NCI-H146 (cell line): ENCODE measurements around the gene SLC9A2.

Source experiments
- DNase-seq: peaks from one replicate; lab custom pipeline; 2025; lab: John Stamatoyannopoulos, UW

The SLC9A2 gene

DNA sequence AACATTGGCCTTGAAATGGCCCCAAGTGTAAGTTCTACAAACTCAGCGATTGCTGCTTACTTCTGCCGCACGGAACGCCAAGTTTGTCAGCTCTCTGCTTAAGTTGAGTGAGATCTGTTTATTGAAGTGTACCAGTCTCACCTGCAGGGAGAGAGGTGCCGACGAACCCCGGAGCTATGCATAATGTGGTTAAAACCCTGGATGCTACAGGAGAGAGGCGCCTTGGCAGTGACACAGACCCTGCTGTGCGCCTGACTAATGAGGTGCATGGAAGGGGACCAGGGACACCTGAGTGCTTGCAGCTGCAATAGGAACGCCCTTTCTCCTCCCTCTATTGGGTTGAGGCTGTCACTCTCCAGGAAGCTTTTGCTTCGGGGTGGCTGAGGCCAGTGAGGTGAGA, 979 bp downstream of the SLC9A2 start:
- peak; percentile 20 for DNase-seq

DNA sequence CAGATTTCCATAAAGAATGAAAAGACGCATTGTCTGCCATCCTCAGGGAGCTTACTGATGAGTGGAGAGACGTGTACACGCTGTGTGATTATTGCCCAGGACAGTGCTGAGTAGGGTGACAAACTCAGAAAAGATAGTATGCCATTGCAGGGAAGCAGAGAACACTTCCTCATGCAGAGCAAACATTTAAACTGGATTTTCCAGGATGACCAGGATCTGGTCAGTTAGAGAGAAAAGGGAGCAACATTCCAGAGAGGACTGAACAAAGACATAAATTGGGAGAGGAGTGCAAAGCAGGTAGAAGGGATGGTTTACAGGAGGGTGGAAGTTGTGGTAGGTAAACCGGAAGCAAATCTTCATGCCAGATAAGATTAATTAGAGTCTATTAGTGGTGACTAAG, 2.3 kb downstream of the SLC9A2 start:
- no peak for DNase-seq

DNA sequence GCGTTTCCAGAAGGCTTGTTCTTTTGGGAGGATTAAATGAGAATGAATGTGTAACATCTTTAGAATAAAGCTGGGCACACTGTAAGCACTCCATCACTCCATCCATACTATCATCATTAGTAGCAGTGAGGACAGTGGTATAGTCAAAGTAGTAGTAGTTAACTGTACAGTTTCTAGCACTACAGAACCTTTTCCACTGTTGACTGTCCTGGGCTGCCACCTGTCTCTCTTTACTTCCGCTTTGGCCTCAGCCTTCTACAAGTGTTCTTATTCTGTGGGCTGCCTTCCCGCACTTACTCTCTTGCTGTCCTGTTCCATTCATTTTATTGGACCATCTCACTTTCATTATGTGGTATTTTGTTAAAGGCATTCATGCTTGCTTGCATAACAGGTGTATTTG, 3.3 kb downstream of the SLC9A2 start:
- DNase-seq: no peak

DNA sequence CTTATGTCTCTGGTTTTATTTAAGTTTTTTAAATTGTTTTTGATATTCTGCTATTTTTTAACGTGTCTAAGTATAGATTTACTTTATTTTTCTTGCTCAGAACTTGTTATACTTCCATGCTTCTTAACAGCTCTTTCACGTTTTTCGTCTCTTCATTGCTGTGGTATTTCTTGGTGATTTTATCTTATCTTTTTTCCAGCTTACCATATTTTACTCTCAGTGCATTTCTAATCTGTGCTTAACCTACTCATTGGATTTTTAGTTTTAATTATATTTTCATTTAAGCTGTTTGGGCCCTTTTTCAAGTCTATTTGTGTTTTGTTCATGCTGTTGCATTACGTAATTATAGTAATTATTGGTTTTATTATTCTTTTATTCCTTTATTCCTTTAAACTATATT, 11.1 kb downstream of the SLC9A2 start:
- no peak for DNase-seq

DNA sequence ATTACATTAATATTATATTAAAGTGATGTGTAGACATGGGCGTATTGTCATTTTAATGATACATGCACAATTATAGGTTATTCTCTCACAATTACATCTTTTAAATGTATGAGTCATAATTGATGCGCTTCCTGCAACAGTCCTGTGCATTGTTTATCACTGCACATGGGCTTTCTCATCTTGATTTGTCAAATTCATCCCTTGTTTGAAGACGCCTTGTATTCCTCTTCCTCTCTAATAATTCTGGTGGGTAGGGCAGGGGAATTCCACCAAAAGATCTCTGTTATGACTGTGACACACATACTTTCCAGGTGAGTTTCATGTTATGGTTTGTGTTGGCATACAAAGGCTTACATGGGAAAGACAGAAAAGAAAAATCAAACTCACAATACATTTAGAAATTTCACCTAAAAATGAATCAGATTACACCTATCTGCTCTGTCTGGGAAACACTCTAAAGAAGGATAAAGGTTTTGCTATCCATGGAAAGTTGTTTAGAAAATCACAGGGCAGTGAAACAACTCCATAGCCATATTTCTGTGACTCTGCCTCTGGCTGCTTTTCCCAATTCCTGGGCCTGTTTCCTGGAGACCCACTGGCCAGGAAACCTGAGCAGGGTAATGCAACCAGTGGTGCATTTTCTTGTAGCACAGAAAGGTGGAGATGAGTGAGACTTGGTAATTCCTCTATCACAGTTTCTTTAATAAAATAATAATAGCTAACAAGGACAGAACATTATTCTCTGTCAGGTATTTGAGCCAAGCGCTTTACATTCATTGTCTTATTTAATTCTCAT, 13.2 kb downstream of the SLC9A2 start:
- DNase-seq: no peak

DNA sequence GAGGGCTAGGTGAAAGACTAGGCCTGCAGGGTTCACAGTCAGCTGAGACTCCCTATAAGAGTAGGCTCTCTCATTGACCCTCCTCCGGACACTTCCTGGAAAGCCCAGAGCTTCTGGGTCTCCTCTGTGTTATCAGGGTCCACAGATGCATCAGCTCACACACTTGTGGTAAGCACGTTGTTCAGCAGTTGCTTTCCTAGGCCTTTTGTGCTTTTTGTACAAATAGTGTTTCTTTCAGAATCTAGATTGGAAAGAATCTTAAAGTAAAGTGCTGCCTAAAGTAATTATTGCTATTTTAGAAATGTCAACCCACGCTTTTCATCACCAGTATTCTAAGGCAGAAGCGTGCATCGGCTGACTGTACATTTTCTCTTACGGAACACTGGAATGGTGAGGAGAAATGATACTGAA, 15.5 kb downstream of the SLC9A2 start:
- DNase-seq: no peak

DNA sequence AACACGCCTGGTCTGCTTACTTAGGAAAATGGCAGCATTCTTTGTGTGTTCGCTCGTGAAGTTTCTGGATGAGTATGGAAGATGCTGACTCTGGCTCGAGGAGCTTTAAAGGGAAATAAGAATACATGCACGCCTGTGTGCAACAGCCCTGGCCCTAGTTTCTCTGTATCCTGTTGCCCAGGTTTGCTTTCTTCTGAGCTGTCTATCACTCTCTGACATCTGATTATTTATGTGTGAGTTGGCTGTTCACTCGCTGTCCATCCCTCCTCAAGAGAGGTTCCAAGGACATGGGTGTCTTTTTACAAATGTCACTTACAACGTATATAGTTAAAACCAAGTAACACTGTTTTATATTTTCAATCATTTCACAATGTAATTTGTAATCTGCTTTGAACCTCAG, 16.0 kb downstream of the SLC9A2 start:
- no peak for DNase-seq

DNA sequence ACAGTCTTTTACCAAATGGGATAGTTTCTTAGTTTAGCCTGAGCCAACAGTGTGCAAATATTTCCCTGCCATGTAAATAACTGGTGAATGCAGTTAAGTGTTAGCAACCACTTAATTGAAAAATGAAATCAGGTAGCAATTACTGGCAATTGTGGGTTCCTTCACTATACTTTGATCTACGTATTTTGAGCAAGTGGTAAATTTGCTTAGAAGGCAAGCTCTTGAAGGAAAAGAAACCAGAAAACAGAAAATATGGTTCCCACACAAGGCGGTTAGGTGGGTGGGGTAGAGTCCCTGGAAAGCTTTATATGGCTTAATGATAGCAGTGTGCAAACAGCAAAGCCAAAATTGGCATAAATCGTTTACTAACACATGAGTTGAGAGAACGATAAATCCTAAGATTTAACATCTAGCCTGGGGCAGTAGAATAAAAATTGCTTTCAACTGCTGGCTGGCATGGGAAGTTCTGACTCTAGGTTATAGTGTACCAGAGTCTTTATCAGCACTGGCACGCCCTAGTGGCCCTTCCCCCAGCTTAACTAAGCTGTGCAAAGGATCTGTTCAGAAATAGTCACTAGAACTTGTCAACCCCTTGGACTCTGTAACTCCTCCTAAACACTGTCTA, 17.0 kb downstream of the SLC9A2 start:
- no peak for DNase-seq

DNA sequence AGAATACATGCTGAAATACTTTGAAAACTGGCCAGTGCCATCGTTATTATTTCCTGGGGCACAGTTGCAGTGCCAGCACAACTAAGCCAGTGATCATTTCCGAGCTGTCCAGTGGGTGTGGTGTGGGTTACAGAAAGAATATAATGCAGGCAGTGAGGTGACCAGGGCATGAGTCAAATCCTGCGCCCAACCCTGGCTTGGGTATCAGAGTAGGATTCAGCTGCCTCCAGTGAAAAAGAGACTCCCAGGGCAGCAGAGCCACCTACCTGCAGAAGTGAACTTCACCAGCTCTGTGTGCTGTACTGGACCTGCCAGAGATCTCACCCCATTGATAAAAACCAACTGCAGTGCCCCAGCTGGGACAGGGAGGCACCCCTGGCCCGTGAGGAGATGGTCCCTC, 18.0 kb downstream of the SLC9A2 start:
- DNase-seq: no peak

DNA sequence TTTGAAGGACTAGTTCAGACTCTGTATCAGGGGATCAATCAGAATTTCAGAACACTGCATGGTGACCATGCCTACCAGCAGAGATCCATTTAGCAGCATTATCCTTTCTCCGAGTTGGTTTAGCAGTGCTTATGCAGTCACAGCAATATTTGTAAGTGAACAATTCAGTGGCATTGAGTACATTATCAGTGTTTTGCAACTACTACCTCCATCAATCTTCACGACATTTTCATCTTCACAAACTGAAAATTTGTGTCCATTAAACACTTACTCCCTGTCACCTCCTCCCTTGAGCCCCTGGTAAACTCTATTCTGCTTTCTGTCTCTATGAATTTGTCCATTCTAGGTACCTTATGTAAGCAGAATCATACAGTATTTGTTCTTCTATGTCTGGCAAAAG, 20.1 kb downstream of the SLC9A2 start:
- no peak for DNase-seq

DNA sequence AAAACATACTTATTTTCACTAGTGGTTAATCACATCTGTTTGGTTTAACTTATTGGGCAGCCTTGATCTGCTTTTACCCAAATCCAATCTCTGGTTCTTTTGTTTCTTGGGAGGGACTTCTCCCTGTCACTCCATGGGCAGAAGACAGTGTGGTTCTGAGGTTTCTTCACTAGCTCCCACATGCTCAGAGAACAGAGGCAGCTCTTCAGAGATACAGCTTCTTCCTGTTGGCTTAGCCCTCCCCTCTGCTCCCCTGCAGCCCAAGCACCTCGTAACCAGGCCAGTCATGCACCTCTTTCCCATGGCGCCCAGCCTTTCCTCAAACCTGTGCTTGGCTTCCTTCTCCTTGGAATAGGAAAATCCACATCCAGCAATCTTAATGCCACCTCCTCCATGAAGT, 32.8 kb downstream of the SLC9A2 start:
- DNase-seq: no peak

DNA sequence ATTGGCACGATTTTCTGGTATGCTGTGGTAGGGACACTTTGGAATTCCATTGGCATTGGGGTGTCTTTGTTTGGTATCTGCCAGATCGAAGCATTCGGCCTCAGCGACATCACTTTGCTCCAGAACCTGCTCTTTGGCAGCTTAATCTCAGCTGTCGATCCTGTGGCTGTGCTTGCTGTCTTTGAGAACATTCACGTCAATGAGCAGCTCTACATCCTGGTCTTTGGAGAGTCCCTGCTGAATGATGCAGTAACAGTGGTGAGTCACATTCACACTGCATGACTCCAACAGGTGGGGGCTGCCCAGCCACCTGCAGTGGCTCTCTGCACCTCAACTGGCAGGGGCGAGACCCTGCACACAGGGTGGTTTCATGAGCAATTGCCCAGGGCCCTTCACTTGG, 38.4 kb downstream of the SLC9A2 start:
- peak; percentile 1 for DNase-seq

DNA sequence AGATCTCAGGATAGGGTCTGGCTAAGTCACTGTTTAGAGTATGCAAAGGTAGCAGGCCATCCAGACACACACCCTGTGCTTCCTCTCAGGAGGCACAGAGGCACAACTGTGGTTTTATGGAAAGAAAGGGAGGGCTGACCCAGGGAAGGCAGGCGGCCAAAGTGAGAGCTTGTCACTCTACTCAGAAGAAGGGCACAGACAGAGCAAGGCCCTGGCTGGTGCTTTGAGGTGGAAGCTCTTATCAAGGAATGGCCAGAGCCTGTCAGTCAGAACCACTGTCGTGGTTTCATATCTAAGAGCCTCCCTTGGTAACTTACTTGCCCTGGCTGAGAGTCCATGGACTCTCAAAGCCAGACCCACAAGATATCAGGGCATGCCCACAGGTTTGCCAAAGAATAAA, 40.7 kb downstream of the SLC9A2 start:
- DNase-seq: no peak

DNA sequence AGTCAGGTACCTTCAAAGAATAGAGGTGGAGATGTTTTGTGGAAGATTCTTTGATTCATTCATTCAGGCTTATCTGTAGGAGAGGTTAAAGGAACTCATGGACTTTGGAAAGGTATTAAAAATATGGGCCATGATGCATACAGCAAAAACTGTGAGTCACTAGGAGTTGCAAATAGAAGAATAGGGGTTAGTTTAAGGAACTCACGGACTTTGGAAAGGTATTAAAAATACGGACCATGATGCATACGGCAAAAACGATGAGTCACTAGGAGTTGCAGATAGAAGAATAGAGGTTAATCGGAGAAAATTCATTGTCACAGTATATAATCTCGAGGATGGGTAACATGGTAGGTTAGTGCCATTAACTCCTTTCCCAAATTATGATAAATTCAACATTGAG, 41.2 kb downstream of the SLC9A2 start:
- DNase-seq: no peak

DNA sequence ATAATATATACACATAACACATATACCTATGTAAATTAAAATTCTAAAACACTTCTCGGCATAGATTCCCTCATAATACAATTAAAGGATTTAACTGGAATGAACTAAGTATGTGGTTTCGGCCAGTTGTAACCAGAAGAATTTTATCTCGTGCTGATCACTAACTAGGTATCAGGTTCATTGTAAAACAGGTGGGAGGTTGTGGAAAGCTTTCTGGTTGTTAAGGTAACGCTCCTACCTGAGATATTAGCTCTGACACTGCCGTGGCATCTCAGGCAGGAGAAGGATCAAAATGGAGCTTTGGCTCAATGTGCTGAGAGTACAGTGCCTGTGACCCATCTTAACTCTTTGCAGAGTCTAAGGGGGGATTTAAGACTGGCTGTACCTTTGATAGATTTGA, 42.5 kb downstream of the SLC9A2 start:
- no peak for DNase-seq

DNA sequence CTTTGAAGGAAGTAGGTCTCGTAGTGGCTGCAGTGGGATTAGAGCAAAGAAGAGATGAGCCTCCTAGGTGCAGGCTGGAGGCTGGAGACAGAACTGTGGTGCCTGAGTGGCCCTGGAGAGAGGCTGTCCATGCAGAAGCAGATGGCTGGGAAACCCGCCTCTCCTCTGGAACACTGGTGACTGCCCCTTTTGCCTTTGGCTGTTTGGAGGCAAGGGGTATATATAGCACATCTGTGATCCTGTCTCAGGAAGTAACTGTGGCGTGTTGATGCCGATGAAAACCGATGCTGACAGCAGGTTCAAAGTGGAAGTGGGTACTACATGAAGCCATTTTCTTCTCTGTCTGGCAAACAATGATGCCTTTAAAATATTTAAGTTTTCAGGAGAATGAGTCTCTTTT, 43.5 kb downstream of the SLC9A2 start:
- no peak for DNase-seq

DNA sequence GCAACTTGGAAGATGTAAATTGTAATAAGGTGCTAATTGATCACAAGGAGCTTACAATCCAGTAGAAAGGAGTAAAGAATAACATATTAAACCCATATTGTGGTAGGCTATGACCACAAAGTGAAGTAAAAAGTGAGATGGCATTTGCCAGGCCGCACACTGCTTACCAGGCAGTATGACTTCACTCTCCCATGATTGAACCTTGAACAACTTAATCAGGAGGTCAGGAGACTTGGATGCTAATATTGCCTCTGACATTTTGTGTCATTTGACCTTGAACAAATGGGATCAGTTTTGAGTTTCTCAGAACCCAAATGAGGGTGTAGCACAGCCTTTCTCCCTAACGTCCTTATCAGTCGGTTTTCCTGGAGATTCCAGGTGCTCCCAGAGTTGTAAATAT, 44.0 kb downstream of the SLC9A2 start:
- DNase-seq: no peak

DNA sequence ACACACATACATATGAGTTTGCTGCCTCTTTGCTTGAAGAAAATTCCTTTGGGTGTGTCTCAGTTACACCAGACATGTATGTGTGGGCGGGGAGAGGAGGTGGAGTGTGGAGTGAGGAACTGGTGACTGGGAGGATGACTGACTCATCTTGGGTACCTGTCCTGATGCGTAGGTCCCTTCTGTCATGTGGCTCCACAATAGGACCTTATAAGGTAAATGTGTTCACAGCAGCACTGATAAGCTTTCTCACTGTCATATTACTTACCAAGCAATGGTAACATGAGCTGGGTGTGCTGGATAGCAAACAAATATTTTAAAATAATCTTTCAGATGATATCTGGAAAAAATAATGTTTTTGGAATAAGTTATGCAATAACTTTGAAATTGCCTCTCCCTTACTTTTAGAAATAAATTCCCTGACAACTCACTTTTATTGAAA, 45.1 kb downstream of the SLC9A2 start:
- DNase-seq: no peak

DNA sequence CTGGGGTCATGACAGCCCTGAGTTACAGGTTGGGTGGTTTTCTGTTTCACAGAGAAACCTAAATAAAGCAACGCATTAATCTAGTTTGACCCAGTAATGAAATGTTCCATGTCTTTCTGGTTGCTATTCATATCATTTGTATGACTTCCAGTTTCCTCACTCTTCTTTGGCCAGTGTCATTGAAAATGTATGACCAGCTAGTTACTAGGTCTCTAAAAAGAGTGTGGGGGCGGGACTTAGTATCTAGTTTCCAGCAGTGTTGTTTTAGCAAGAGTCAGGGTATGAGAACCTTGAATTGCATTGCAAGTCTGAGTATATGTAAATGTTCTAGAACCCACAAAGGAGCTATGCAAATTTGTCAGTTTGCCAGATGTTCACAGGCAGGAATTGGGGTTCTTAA, 47.7 kb downstream of the SLC9A2 start:
- no peak for DNase-seq

DNA sequence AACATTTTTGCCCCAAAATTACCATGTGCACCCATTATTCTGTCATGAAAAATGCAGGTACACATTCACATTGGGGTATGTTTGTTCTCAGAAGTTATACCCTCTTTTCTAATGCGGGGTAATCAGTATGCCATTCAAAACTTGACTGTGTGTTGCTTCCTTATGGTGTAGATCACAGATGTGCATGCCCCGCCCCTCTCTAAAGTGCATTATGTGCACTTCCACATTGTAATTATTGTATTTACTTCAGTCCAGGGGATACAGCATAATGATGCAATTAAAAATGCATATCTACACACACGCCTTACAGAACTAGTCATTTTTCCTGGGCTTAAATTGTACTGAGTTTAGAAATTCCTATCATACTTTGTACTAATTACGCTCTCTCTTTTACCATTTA, 48.8 kb downstream of the SLC9A2 start:
- no peak for DNase-seq

DNA sequence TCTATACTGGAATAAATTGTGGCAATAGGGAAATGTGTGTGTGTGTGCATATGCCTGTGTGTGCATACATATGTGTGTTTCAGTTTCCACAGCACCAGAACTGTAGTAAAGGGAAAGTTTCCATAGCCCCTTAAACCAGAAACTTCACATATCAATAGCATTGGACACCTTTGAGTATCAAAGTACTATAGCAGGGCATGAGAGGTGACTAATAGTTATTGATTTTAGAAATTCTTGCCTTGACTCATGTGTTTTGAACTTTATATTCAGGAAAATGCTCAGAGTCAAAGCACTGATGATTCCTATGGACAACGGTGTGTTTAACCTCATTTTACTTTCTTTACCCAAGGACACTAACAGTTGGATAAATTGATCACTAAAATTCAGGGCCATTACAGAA, 50.0 kb downstream of the SLC9A2 start:
- DNase-seq: no peak

DNA sequence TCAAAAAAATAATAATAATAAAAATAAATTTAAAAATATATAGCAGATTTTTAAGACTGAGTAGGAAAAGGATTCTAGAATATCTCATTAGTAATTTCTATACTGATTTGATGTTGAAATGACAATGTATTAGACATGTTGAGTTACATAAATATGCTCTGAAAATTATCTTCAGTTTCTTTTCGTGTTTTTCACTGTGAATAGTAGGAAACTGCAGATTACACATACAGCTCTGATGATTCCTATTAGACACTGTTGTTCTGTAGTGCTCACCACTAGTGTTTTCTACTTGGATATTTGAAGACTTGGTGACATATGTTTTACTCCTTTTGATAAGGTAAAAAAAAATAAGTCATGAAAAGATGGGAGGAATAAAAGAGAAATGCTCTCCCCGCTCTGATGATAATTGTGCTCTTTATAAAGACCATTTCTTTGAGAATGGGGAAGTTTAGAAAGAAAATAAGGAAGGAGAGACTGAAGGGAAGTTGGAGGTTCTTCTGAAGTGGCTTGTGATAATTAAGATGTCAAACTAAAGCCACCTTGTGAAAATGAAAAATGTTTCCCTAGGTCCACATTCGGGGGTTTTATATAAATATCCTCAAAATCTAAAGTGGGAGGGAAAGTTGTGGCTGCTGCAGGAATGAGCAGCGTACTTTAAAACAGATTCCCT, 52.9 kb downstream of the SLC9A2 start:
- DNase-seq: no peak

DNA sequence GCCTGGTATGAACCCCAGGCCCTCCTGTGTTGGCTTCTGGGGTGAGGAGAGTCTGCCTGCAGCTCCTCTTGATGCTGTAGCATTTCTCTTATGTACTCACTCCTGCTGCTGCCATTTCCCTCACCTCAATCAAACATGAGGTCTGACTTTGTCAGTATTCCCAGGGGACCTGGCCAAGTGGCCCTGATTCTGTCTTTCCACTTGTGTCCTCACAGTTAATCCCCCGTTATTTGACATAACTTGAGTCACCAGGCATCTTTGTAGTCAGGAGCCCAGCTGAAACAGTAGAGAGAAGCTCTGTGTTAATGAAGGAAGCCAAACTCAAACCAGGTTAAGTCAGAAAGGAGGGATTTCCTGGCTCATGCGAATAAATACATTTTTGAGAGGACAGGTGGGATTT, 55.0 kb downstream of the SLC9A2 start:
- no peak for DNase-seq
